ENCODE data around the gene DMRTB1. TPM values are rescaled to one million over a fixed set of nuclear protein-coding genes. Genes with fewer than 3 reads are reported as not detected.

Gene DMRTB1
- total RNA-seq, 4 donors from 2014 or later = not detected

GRCh38 chr1:53484705-53485477 lies 25.7 kb downstream of the DMRTB1 start:
- no peak overlapping the region for H3K4me3 ChIP-seq
- no peaks in the 10 kb centered on the region for H3K27me3 ChIP-seq
- peak in 1 of 3 donors; percentile 41 for DNase-seq
- no peaks in the 10 kb centered on the region for H3K9me3 ChIP-seq
- no peak overlapping the region for H3K27ac ChIP-seq
- TF ChIP-seq CTCF (IDR thresholded peaks at IDR 0.05) (no peak), POLR2A (IDR thresholded peaks at IDR 0.05) (no peak)
- H3K4me1 ChIP-seq = no peaks in the 10 kb centered on the region
- no peaks in the 10 kb centered on the region for H3K36me3 ChIP-seq

- H3K27ac ChIP-seq = no peak overlapping the region
- TF ChIP-seq CTCF (IDR thresholded peaks at IDR 0.05) (peak; percentile 21 to 77 (median 68)), POLR2A (IDR thresholded peaks at IDR 0.05) (no peak)
- no peak overlapping the region for H3K4me3 ChIP-seq
- H3K9me3 ChIP-seq = no peaks in the 10 kb centered on the region
- no peaks in the 10 kb centered on the region for H3K27me3 ChIP-seq
- no peaks in the 10 kb centered on the region for H3K36me3 ChIP-seq
- H3K4me1 ChIP-seq = no peaks in the 10 kb centered on the region
- DNase-seq = peak; percentile 52 to 81 (median 80)
Observed at GRCh38 chr1:53485478-53486394, 26.5 kb downstream of the DMRTB1 start.

- Histone ChIP-seq H3K4me1 (no peaks in the 10 kb centered on the region), H3K9me3 (no peaks in the 10 kb centered on the region), H3K27ac (no peak overlapping the region), H3K4me3 (no peak overlapping the region), H3K36me3 (no peaks in the 10 kb centered on the region), H3K27me3 (no peaks in the 10 kb centered on the region)
- TF ChIP-seq CTCF (IDR thresholded peaks at IDR 0.05) = no peak
- TF ChIP-seq POLR2A (IDR thresholded peaks at IDR 0.05) = no peak
- no peak for DNase-seq
Observed at GRCh38 chr1:53486395-53487026, 27.3 kb downstream of the DMRTB1 start.

GRCh38 chr1:53490351-53490750 lies 31.2 kb downstream of the DMRTB1 start:
- no peaks in the 10 kb centered on the region for H3K9me3 ChIP-seq
- no peaks in the 10 kb centered on the region for H3K27me3 ChIP-seq
- no peak overlapping the region for H3K4me3 ChIP-seq
- H3K27ac ChIP-seq = no peak overlapping the region
- DNase-seq = no peak
- H3K36me3 ChIP-seq = no peaks in the 10 kb centered on the region
- TF ChIP-seq POLR2A (IDR thresholded peaks at IDR 0.05) = no peak
- no peak for TF ChIP-seq CTCF (IDR thresholded peaks at IDR 0.05)
- no peaks in the 10 kb centered on the region for H3K4me1 ChIP-seq

GRCh38 chr1:53495633-53496345 lies 36.6 kb downstream of the DMRTB1 start:
- Histone ChIP-seq H3K9me3 (no peaks in the 10 kb centered on the region), H3K36me3 (no peaks in the 10 kb centered on the region), H3K4me1 (no peaks in the 10 kb centered on the region), H3K4me3 (no peak overlapping the region), H3K27me3 (no peaks in the 10 kb centered on the region), H3K27ac (no peak overlapping the region)
- no peak for DNase-seq
- TF ChIP-seq POLR2A (IDR thresholded peaks at IDR 0.05) = no peak
- TF ChIP-seq CTCF (IDR thresholded peaks at IDR 0.05) = no peak

Measured in Peyer's patch (tissue), 4 donors.